ENCODE measurements around the gene ATXN1.
A peak's percentile ranks its signal among the peaks of the same experiment; 100 is the strongest.
"Not testable (repeated sequence)": the region's sequence is repeated elsewhere in the genome, so short reads cannot be mapped to it uniquely, and the experiment has no call there.

The ATXN1 gene

DNA sequence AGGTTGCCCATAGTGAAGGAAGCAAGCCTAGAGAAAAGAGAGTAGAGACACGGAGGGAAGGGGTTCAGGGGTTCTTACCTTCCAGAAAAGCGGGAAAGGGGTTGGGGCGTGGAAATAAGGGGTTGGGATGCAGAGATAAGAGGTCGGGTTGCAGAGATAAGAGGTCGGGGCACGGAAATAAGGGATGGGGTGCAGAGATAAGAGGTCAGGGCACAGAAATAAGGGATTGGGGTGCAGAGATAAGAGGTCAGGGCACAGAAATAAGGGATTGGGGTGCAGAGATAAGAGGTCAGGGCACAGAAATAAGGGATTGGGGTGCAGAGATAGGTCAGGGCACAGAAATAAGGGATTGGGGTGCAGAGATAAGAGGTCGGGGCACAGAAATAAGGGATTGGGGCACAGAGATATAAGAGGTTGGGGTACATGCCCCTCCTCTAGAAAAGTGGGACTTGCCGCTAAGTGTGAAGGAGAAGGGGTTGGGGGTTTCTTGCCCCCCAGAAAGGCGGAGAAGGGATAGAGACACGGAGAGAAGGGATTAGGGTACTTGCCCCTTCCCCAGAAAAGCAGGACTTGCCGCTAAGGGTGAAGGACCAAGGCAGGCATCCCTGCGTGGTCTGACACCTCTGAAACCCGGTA, 497.7 kb downstream of the ATXN1 start:
- not testable (repeated sequence) for DNase-seq

DNA sequence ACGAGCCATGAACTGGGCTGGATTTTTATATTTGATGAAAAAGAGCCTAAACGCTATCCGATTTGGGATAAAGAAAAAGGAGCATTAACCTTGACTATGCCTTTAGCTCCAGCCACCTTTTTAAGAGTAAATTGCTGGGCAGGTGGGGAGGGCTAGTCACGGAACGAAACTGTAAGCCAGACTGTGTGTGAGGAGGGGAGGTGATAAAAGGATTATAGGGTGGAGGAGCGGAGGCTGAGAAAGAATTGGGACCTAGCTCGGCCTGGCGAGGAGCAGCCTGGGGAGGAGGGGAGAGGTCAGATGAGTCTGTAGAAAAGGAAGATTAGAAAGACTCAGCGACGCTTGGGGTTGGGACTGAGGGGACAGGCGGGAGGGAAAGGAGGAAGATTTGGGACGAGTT, 498.5 kb downstream of the ATXN1 start:
- DNase-seq: not testable (repeated sequence)

DNA sequence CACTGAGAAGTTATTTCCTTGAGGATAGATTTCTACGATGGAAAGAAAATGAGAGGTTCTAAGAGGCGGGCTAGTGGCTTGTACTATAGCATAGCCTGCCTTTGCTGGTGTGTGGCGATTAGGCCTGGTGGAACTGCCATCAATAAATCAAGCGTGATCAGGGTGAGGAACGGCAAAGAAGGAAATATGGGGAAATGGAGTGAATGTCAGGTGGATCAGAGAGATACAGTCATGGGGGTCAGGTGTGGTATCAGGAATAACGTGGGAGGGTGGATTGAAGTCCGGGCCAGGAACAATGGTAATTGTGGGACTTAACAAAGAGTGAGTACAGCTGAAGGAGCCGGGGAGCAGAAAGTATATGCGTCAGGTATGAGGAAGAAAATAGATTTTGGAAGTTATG, 500.7 kb downstream of the ATXN1 start:
- DNase-seq: not testable (repeated sequence)

DNA sequence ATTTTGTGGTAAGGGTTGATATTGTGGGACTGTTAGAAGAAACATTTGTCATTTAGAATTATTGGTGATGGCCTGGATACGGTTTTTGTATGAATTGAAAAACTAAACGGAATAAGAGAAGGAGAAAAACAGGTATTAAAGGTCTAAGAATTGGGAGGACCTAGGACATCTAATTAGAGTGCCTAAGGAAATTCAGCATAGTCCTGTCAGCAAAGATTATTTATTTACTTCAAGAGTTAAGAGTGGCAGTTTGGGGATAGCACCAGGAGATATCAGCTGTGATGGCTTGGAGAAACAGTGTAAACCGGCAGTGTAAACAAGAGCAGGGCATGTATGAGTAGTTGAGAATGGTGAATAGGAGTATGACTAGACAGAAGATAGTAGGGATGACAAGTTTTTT, 501.7 kb downstream of the ATXN1 start:
- DNase-seq: not testable (repeated sequence)

DNA sequence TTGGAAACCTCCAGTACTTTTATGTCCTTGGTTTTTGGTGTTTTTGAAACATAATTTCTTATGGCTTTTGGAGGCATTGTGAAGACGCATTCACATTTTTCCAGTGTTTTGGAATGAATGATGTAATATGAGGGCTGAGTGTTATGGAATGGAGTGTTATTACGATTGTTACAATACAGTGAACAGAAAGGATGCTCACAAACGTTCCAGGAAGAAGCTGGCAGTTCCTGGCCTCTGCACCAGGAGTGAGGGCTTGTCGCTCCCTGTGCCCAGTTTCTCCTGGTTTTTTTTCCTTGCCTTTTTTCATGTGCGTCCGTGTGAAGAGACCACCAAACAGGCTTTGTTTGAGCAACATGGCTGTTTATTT, 502.6 kb downstream of the ATXN1 start:
- no peak for DNase-seq

DNA sequence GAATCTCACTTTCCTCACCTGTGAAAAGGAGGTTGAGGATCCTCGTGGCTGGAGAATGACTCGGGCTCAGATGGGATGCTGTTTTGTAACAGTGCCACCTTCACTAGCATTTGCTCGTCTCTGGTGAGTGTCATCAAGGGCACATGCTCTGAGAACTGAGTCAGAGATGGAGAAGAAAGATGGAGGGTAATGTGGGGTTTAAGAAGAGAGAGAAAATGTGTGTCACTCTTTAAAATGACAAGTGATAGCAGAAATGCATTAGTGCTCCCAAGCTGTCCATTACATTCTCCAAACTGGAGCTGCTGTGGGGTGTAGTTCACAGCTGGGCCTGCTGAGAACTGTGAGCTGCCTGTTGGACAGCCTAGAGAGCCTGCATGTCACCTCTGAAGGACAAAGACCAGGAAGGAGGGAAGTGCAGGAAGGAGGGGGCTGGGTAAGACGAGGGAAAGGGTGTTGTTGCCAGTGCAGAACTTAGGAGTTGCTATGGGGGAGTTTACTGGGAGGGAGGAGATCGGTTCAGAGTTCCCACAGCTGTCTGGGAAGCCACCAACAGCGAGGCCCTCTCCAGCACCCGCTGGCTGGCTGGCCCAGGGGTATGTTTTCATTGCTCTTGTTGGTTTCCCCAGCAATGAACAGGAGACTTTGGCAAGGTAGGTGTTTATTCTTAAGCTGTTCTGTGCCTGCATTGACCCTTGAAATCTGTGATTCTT, 503.1 kb downstream of the ATXN1 start:
- DNase-seq: no peak

DNA sequence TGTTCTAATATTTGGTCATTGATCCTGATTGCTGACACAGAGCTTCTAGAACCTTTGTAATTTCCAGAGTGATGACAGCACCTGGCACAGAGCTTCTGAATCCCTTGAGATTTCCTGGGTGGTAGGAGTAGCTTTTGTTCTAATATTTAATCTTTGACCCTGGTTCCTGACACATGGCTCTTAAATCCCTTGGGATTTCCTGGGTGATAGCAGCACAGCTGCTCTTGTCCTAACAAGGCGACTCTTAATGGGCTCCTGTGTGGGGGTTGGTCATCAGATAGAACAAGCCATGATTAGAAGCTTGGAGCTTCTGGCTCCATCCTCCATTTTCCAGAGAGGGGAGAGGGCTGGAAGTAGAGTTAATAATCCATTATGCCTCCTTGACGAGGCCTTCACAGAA, 504.5 kb downstream of the ATXN1 start:
- no peak for DNase-seq

DNA sequence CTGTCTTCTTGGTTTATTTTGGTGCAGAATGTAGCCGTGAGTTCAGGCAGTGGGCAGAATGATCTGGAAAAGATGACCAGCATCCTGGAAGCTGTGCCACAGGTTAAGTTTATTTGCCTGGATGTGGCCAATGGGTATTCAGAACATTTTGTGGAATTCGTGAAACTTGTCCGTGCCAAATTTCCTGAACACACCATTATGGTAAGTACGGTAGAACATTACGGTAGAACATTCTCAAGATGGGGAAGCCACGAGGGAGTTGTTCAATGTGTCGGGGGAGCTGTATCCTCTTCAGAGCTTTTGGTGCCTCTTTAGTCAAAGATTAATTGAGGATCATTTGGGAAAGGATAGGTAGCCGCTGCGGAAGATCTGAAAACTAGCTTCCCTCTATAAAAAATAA, 506.7 kb downstream of the ATXN1 start:
- DNase-seq: no peak

DNA sequence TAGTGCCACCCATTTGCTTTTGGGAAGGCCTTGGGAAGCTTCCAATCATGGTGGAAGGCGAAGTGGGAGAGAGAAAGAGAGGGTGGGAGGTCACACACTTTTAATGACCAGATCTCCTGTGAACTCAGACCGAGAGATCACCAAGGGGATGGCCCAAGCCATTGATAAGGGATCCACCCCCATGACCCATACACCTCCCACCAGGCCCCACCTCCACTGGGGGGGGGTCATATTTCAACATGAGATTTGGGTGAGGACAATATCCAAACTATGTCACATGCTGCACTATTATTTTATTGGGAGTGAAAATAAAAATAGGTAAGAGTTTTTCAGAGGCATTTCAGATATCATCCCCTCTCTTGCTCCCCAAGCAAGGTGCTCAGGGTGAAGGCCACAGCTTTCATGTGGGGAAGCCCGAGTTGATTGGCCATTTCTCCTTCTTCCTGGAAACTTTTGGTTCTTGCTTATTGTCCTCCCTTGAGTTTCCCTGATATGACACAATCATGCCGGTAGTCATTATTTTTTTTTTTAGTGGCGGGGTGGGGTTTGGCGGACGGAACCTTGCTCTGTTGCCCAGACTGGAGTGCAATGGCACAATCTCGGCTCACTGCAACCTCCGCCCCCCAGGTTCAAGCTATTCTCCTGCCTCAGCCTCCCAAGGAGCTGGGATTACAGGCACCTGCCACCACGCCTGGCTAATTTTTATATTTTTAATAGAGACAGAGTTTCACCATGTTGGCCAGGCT, 507.7 kb downstream of the ATXN1 start:
- DNase-seq: no peak

DNA sequence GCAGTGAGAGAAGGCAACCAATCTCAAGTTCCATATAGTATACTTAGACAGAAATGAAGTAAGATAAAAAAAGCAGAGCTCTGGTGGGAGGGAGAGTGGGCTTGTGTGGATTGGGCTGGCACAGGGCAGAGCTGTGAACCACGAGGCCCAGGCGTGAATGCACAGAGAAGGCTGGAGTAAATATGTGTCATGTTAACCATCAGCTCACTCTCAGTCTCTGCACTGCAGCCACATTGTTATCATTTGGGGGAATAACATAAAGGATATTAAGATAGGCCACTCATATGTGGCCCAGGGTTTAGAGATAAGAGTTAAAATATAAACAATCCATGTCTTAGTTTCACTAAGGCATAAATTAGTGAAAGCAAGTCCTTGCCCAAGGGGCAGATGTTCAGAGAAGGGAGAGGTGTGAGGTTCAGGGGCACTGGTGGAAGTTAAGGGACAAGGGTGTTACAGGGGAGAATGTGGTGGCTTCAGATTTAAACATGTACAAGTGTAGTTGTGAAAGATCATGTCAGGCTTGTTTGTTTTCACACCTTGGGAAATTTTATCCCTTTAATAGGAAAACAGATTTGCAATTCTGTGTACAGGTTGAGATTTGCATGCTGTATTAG, 508.5 kb downstream of the ATXN1 start:
- DNase-seq: no peak

DNA sequence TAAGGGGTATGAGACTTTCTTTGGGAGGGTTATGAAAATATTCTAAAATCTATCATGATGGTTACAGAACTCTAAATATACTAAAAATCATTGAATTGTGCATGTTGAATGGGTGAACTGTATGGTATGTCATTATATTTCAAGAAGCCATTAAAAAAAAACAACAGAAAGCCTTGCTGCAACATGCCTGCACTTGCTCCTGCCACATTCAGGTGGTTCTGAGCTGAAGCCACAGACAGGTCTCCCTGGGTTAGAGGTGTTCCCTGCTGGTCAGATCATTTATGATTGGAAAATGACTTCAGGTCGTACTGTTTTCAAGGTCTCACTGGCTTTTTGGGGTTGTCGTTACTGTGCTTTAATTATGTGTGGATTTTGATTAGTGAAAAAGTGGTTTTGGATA, 509.6 kb downstream of the ATXN1 start:
- no peak for DNase-seq

DNA sequence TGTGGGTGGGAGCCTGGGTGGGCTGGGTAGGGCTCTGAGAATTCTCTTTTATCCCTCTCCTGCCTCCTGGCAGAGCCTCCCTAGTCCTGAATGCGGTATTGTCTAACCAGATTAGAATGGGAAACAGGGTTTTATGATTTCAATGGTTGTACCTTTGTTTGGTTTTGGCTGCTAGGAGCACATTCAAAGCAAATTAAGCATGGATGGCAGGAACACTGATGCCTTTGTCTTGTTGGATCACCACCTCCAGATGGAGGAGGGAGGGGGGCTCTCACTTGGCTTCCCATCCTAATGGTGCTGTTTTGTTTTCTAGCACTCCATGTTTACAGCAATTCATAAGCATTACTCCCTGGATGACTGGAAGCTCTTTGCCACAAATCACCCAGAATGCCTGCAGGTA, 511.3 kb downstream of the ATXN1 start:
- DNase-seq: peak; percentile 84
